ENCODE measurements around the gene ZNF865.
A peak's percentile ranks its signal among the peaks of the same experiment; 100 is the strongest.

Gene ZNF865

GRCh38 chr19:55623561-55623960, 18.1 kb downstream of the ZNF865 start:
- no peak for DNase-seq (ENCODE audit: low read depth in 2 of 2)

- DNase-seq (ENCODE audit: low read depth in 2 of 2), result peak; percentile 79
Measured at GRCh38 chr19:55624109-55625003, 18.9 kb downstream of the ZNF865 start, which contains the start of gene ZNF784. Gene ZNF784 (minus strand): TSS chr19:55624566. CDS start chr19:55624561, 5 bp downstream.

DNA sequence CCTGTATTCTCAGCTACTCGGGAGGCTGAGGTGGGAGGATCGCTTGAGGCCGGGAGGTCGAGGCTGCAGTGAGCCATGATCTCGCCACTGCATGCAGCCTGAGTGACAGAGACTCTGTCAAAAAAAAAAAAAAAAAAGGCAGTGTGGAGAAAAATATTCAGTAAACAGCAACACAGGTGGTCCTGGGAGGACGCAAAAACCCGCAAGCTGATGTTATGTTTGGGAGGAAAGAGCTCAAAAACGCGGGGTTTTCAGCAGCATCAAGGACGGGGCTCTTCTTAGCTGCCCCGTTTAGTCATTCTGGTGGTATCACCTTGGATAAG, 19.5 kb downstream of the ZNF865 start:
- DNase-seq (ENCODE audit: low read depth in 2 of 2), result no peak

DNA sequence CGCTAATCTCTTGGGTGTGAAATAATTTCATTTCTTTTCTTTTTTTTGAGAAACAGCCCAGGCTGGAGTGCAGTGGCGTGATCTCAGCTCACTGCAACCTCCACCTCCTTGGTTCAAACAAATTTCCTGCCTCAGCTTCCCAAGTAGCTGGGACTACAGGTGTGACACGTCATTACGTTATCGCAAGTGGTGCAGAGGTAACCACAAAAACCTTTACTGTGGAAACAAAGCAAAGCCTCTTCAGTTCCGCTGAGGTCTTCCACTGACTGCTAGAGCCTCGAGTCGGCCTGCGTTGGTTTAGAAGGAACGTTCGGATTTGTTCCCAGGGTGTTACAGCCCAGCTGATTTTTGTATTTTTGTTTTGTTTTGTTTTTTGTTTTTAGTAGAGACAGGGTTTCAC, 20.9 kb downstream of the ZNF865 start:
- DNase-seq (ENCODE audit: low read depth in 2 of 2), result no peak

- DNase-seq (ENCODE audit: low read depth in 2 of 2), result peak; percentile 73 to 75
Measured at GRCh38 chr19:55632463-55632834, 27.0 kb downstream of the ZNF865 start.

GRCh38 chr19:55633861-55634260, 28.4 kb downstream of the ZNF865 start:
- DNase-seq (ENCODE audit: low read depth in 2 of 2), result no peak

DNA sequence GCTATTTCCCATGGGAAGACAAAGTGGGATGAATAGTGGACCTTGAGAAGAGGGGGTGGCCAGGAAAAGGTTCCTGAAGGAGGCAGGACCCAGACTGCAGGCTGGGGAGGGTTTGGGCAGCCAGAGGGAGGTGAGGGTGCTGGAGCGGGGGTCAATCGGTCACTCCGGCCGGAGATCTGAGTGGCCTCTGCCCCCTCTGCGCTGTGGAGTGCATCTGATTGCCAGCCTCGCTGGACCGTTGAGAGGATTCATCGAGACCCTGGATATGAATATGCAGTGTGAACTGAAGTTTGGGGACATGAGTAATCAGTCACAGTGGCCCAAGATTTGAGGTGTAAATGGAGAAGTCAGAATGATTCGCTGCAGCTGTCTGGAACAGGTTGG, 29.9 kb downstream of the ZNF865 start:
- DNase-seq (ENCODE audit: low read depth in 2 of 2), result no peak

DNA sequence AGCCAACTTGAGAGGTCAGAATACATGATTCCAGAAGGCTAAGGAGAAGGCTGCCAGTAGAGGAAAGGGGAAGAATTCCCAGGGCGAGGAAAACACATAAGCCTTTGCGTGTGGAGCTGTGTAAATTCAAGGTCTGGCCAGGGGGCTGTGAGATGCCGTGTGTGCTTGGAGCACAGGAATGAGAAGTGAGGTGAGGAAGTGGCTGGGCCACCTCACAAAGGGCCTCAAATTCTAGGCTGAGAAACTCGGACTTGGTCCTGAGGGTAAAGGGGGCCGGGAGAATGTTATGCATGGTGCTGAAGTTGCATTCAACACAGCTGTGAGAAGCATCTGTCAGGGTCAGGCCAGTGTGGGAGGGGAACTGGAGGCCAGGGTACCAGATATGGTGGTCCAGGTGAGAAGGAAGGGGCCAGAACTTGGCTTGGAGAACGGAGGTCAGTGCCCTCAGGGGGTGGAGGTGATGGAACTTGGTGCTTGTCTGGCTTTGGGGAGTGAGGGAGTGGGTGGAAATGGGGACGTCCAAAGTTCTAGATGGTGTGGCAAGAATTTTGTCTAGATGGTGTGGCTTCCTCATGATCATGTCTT, 30.5 kb downstream of the ZNF865 start:
- no peak for DNase-seq (ENCODE audit: low read depth in 2 of 2)

DNA sequence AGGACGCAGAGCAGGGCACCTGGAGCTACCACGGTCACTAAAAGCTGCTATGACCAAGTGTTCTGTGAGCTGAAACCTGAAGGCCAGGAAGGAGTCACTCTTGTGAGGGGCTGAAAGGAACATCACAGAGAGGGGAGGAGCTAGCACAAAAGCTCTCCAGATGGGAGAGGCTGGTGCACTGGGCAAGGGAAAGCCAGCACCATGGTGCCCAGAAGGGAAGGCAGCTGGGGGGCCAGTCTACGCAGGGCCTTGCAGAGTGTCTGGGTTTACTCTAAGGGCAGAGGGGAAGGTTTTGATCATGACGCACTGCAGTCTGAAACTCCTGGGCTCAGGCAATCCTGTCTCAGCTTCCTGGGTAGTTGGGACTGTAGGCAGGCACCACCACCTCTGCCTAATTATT, 31.3 kb downstream of the ZNF865 start:
- no peak for DNase-seq (ENCODE audit: low read depth in 2 of 2)

DNA sequence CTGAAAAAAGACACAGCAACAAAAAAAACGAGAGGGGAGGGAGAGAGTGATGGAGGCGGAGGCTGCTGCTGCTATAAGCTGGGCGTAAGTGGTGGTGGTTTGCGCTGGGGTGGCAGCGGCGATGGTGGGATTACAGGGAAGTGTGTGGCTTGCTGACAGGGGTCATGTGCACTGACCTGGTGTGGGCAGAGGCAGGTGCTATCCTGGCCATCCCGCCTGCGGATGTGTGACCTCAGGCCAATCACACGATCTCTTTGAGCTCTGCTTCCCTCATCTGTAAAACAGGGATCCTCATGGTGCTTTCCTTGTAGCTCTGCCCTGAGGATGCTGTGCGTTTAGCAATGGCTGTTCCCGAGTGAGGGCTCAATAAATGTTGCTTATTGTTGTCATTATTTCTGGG, 32.1 kb downstream of the ZNF865 start:
- DNase-seq (ENCODE audit: low read depth in 2 of 2), result no peak

DNA sequence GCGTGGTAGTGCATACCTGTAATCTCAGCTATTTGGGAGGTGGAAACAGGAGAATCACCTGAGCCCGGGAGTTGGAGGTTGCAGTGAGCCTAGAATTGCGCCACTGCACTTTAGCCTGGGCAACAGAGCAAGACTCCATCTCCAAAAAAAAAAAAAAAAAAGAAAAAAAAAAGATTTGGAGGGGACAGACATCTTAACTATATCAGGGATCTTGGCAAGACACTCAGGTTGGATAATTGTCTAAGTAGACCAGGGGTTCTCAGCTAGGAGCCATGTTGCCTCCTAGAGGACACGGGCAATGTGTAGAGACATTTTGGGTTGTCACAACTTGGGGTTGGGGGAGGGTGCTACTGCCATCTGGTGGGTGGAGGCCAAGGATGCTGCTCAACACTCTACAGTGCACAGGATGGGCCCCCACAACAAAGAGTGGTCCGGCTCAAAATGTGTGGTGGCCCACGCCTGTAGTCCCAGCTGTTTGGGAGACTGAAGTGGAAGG, 33.5 kb downstream of the ZNF865 start:
- no peak for DNase-seq (ENCODE audit: low read depth in 2 of 2)

- DNase-seq (ENCODE audit: low read depth in 2 of 2), result no peak
Measured at GRCh38 chr19:55640043-55640576, 34.7 kb downstream of the ZNF865 start.

DNA sequence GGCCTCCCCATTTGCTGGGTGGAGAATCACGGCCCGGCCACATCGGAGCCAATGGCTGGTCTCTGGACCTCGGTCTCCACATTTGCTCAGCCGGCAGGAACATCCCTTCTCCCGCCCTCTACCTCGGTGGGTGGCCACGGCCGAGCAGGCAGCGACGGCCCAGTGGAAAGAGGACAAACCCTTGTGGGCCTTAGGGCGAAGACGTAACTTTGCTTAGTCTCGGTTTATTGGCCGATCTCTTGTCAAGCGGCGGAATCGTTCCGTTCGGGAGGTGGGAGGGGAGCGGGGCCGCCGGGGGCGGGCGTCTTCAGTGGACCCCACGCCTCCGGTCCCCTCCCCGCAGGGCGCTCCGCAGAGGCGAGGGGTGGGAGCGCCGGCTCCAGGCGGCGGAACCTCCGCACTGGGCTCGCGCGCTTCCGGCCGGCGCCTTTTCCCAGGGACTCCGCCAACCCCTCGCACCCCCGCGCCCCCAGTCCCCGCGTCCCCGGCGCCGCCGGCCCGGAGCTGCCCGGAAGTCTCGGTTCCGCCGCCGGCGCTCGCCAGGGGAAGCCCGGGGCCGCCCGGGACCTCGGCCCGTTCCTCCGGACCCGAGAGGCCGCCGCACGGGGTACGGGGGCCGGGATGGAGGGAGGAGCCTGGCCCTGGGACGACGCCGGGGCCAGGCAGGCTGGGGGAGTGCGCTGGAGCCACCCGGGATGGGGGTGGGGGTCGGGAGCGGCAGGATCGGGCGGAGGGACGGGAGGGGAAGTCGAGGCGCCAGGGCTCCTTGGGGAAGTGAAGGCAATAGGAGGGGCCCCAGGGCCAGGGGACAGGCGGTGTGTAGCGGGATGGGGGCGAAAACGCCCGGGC, 35.4 kb downstream of the ZNF865 start, which contains the start of gene ZNF580:
ZNF580 (plus strand) TSS at position 426 of the 849 bp plus-strand sequence. CDS start 1,507 bp downstream, outside the sequence.
- peak in 1 of 2 experiments; percentile 67 for DNase-seq (ENCODE audit: low read depth in 2 of 2)

- no peak for DNase-seq (ENCODE audit: low read depth in 2 of 2)
Measured at GRCh38 chr19:55641426-55642152, 36.1 kb downstream of the ZNF865 start.

DNA sequence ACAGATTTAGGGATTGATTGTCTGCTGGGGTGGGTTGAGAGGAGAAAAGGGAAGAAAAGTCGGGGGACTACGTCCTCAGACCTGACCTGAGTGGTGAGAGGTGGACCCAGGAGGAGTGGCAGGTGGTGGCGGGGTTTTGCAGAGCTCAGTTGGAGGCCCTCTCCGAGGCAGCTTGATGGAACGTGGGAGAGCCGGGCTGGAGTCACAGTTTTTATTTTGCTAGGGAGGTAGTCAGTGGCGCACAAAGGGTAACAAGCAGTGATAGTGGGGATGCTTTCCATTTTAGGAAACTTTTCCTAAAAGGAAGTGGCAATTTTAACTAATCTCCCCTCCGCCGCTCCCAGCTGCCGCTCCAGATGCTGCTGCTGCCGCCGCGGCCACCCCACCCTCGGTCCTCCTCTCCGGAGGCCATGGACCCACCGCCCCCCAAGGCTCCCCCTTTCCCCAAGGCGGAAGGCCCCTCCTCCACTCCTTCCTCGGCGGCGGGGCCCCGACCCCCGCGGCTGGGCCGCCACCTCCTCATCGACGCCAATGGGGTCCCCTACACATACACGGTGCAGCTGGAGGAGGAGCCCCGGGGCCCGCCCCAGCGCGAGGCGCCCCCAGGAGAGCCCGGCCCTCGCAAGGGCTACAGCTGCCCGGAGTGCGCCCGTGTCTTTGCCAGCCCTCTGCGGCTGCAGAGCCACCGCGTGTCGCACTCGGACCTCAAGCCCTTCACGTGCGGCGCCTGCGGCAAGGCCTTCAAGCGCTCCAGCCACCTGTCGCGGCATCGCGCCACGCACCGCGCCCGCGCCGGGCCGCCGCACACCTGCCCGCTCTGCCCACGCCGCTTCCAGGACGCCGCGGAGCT, 36.9 kb downstream of the ZNF865 start:
- no peak for DNase-seq (ENCODE audit: low read depth in 2 of 2)

DNA sequence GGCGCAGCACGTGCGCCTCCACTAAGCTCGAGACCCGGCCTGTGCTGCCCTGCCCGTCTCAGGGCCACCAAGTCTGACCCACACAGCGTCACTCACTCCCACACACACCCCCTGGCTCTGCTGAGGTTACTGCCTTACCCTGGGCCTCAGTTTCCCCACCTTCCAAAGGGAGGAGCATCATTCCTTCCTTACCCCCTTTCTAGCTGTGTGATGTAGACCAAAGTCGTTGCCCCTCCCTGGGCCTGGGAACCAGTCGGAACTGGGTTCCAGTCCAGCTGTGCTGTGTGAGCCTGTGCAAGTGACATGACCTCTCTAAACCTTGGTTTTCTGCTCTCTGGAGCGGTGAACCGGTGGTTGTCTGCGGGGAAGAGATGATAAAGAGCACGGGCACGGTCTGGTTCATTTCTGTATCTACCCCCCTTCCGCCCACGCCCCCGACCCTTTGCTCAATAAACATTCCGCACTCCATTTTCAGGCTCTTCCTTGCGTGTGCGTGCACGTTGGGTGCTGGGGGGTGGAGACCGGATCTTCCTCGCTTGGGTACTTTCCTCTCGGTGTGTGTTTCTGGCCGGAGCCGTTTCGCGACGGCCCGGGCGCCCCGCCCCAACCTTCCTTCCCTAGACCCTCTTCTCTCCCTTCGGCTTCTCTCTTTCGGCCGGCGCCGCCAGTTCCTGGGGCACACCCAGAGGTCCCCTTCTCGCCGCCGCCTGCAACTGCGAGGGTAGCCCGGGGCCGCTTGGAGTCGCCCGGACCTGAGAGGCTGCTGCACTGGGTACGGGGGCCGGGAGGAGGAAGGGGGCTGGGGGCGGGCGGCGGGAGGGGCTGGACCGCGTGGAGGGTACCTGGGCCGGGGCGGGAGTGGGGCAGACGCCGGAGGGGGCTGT, 37.8 kb downstream of the ZNF865 start, which contains the start of gene ZNF581:
ZNF581 (plus strand) TSS at position 647 of the 884 bp plus-strand sequence. CDS start 923 bp downstream, outside the sequence.
- peak in 1 of 2 experiments; percentile 42 for DNase-seq (ENCODE audit: low read depth in 2 of 2)

DNA sequence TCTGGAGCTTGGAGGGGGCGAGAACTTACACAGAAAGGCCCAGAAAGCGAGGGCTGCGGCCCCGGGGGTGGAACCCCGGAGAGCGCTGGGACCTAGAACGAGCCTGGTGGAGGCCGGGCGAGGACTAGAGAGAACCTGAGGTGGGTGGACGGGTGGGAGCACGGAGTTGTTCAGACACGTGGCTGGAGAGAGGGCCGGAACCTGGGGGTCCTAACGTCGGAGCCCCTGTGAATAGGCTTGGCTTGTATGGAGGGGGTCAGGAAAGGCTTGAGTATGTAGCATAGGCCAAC, 38.4 kb downstream of the ZNF865 start:
- no peak for DNase-seq (ENCODE audit: low read depth in 2 of 2)

GRCh38 chr19:55644191-55644833, 38.9 kb downstream of the ZNF865 start:
- DNase-seq (ENCODE audit: low read depth in 2 of 2), result no peak

Data from fibroblast of skin of left biceps (primary cell).